Fibroblast of lung (primary cell): ENCODE results near the gene PDE3A.

ENCODE experiments used
- CTCF ChIP-seq, 2 donors: IDR thresholded peaks in 1 of 2; conservative IDR thresholded peaks in 1 of 2; 1 replicate in 1 of 2; 2 replicates in 1 of 2; pipeline ENCODE4 v1.5.1; 2011 to 2012; ENCODE audit warnings: low read length in 2 of 2, control low read depth in 1 of 2, inconsistent platforms in 1 of 2, low read depth in 1 of 2, mild to moderate bottlenecking in 1 of 2
- EZH2 ChIP-seq: IDR thresholded peaks from 2 replicates; pipeline ENCODE4 v1.5.1; 2012; ENCODE audit warnings: low read length, control low read depth, mild to moderate bottlenecking; ENCODE audit errors: missing control alignments

- TF ChIP-seq CTCF (conservative IDR thresholded peaks at IDR 0.05 in 1 of 2, IDR thresholded peaks at IDR 0.05 in 1 of 2; ENCODE audit: low read depth in 1 of 2, low read length in 2 of 2) = no peak
- TF ChIP-seq EZH2 = no peak
Observed at GRCh38 chr12:20436316-20436715, 68.0 kb downstream of the PDE3A start.
